AG04450 (cell line): Measurements from ENCODE around the gene ACLY. TPM values are rescaled to one million over a fixed set of nuclear protein-coding genes. Genes with fewer than 3 reads are reported as not detected.
"Not testable (repeated sequence)": the region's sequence is repeated elsewhere in the genome, so short reads cannot be mapped to it uniquely, and the experiment has no call there.

Source experiments
- CTCF ChIA-PET: fragments of 300-600, 350-600 bp; formaldehyde crosslinking; extraction: SDS; loops from one replicate; lab custom pipeline; 2022; ENCODE audit warnings: antibody characterized with exemption, inconsistent platforms; lab: Charles Lee
- POLR2A ChIA-PET: fragments of 350-600 bp; formaldehyde crosslinking; extraction: SDS; loops from one replicate; lab custom pipeline; 2021; ENCODE audit warnings: antibody characterized with exemption, inconsistent platforms; lab: Yijun Ruan, JAX
- DNase-seq: peaks from one replicate; pipeline ENCODE4 v3.0.0-alpha.2; 2011; ENCODE audit warnings: low read depth, low spot score
- H3K27ac ChIP-seq: one replicate; pipeline ENCODE4 v1.5.1; 2012; ENCODE audit warnings: low read depth, low read length, control low read depth
- H3K27me3 ChIP-seq: one replicate; pipeline ENCODE4 v1.6.0; 2012; ENCODE audit warnings: low read length; ENCODE audit not compliant: control insufficient read depth, insufficient read depth
- H3K4me3 ChIP-seq: 2 replicates; pipeline ENCODE4 v1.5.1; 2011; ENCODE audit warnings: mild to moderate bottlenecking, low read depth, low read length, control low read depth
- H3K9me3 ChIP-seq: 2 replicates; pipeline ENCODE4 v1.5.1; 2012; ENCODE audit warnings: low read length; ENCODE audit not compliant: control insufficient read depth, insufficient read depth
- polyA plus RNA-seq: library from polyadenylated mRNA; depleted of rRNA; stranded (reverse); fragments of >200 nt; gene quantifications from 2 replicates; pipeline ENCODE4 v1.2.3, GENCODE V29; 2011
- TF ChIP-seq, protein P1 (sequence below): IDR thresholded peaks from 2 replicates; pipeline ENCODE4 v1.5.1; 2011; ENCODE audit warnings: low read depth, low read length, control low read depth, inconsistent platforms

Gene ACLY
- polyA plus RNA-seq, 1 experiment, result 161 TPM

GRCh38 chr17:41882756-41883155 is 36.0 kb downstream of the ACLY start:
- Histone ChIP-seq H3K9me3 (no peaks in the 10 kb centered on the region), H3K4me3 (no peak overlapping the region), H3K27me3 (no peaks in the 10 kb centered on the region), H3K27ac (no peak overlapping the region)
- DNase-seq, result no peak
- CTCF ChIA-PET, result no interaction called here
- POLR2A ChIA-PET, result no interaction called here
- TF ChIP-seq, protein P1, sequence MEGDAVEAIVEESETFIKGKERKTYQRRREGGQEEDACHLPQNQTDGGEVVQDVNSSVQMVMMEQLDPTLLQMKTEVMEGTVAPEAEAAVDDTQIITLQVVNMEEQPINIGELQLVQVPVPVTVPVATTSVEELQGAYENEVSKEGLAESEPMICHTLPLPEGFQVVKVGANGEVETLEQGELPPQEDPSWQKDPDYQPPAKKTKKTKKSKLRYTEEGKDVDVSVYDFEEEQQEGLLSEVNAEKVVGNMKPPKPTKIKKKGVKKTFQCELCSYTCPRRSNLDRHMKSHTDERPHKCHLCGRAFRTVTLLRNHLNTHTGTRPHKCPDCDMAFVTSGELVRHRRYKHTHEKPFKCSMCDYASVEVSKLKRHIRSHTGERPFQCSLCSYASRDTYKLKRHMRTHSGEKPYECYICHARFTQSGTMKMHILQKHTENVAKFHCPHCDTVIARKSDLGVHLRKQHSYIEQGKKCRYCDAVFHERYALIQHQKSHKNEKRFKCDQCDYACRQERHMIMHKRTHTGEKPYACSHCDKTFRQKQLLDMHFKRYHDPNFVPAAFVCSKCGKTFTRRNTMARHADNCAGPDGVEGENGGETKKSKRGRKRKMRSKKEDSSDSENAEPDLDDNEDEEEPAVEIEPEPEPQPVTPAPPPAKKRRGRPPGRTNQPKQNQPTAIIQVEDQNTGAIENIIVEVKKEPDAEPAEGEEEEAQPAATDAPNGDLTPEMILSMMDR, result no peak

DNA sequence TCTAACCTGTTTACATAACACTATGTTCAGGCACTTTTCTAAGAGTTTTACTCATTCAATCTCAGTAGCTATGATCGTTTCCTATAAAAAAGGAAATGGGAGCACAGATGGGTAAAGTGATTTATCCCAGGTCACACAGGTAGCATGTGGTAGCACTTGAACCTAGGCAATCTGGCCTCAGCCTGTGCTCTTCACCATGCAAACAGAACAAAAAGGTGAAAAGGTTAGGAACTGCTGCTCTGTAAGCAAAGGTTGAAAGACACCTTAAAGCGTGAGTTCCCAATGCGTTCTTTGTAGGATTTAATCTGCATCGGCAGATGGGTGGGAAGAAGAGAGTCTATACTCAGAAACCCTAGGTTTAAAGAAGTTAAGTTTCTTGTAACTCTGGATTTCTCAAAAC is 38.6 kb downstream of the ACLY start:
- TF ChIP-seq, protein P1, result no peak
- ChIA-PET CTCF (no interaction called here), POLR2A (no interaction called here)
- no peaks in the 10 kb centered on the region for H3K27me3 ChIP-seq
- H3K4me3 ChIP-seq, result no peak overlapping the region
- H3K9me3 ChIP-seq, result no peaks in the 10 kb centered on the region
- no peak overlapping the region for H3K27ac ChIP-seq
- no peak for DNase-seq

GRCh38 chr17:41874293-41874670 is 44.5 kb downstream of the ACLY start:
- DNase-seq, H3K9me3 ChIP-seq, POLR2A ChIA-PET, H3K27me3 ChIP-seq, CTCF ChIA-PET, H3K27ac ChIP-seq, H3K4me3 ChIP-seq: not testable (repeated sequence)

DNA sequence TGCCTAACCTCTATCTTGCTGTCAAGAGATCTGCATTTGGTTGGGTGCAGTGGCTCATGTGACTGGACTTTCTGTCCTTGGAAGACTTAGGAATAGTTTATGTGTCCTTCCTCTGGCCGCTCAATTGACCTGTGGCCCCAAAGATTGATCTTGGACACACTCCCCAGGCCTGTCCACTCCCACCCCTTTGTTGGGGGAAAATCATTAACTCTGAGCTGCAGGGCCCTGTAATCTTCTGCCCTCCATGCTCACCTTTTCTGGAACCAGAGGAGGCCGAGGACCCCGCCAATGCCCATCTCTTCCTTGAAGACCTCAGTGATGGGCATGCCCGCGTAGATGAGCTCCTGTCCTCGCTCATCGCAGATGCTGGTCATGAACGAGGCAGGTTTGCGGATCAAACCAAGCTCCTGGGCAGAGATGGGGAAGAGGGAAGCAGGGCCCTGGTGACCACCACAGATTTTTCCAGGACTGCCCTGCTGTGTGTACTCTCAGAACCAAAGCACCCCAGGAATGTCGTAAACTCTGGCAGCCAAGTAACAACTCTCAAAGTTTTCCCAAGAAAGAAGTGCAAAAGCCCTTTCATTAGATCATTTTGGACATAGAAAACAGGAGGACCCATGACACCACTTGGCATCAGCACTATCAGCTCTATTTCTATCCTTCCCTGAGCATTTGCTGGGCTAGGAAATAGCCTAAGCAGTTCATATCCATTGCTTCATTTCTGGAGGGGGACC is 45.0 kb downstream of the ACLY start:
- DNase-seq, result no peak
- ChIA-PET CTCF (no interaction called here), POLR2A (no interaction called here)
- Histone ChIP-seq H3K4me3 (no peak overlapping the region), H3K9me3 (no peaks in the 10 kb centered on the region), H3K27me3 (no peaks in the 10 kb centered on the region), H3K27ac (no peak overlapping the region)
- TF ChIP-seq, protein P1, result no peak

GRCh38 chr17:41871789-41872188 is 47.0 kb downstream of the ACLY start:
- no peak for DNase-seq
- Histone ChIP-seq H3K4me3 (no peak overlapping the region), H3K9me3 (no peaks in the 10 kb centered on the region), H3K27me3 (no peaks in the 10 kb centered on the region), H3K27ac (no peak overlapping the region)
- ChIA-PET POLR2A (no interaction called here), CTCF (no interaction called here)
- TF ChIP-seq, protein P1, result no peak
